Measurements from ENCODE around the gene IGFL1. TPM values are rescaled to one million over a fixed set of nuclear protein-coding genes. Genes with fewer than 3 reads are reported as not detected.
"Not testable (repeated sequence)": the region's sequence is repeated elsewhere in the genome, so short reads cannot be mapped to it uniquely, and the experiment has no call there.

Gene IGFL1
- total RNA-seq, 1 donor from 2014 or later = not detected

- DNase-seq (ENCODE audit: extremely low read depth, low read depth, low spot score) = no peak
These were observed 27.9 kb upstream of the IGFL1 start for GRCh38 chr19:46201454-46202310.

DNA sequence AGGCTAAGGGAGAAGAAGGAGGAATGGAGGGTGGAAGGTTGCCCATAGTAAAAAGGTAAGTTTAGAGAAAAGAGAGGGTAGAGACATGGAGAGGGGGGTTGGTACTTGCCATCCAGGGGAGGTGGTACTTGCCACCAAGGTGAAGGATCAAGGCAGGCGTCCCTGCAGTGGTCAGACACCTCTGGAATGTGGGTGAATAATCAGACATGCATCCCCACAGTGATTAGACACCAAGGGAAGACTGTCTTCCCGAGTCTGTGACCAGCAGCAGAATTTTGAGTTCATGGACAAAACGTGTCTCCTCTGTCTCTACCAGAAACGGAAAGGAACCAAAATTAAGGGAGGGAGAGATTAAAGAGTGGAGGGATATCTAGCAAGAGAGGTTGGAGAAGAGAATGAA lies 27.1 kb upstream of the IGFL1 start:
- DNase-seq (ENCODE audit: extremely low read depth, low read depth, low spot score) = no peak

DNA sequence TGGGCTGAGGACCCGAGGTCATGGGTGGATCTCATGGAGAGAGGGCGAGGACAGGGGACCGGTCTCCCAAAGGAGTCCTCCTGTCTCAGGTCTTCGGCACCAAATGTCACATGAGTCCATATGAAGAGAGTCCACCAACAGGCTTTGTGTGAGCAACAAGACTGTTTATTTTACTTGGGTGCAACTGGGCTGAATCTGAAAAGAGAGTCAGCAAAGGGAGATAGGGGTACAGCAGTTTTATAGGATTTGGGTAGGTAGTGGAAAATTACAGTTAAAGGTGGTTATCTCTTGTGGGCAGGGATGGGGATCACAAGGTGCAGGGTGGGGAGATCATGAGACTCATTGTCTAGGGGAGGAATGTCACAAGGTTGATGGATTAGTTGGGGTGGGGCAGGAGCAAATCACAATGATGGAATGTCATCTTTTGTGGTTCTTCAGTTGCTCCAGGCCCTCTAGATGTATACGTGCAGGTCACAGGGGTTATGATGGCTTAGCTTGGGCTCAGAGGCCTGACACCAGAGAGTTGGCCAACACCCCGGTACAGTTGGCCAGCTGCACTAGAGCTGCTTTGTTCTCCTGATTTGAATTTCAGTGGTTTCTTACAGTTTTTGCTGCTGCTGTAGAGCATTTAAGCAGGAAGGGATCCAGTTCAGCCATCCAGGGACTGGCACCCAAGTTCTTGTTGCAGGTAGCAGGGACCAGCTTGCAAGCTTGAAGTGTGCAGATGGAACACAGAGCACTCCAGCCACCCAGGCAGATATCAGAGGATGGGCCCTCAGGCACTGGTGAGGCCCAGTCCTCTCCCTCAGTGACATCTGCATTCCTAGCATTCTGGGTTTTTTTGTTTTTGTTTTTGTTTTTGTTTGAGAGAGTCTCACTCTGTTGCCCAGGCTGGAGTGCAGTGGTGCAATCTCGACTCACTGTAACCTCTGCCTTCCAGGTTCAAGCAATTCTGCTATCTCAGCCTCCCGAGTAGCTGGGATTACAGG lies 26.4 kb upstream of the IGFL1 start:
- no peak for DNase-seq (ENCODE audit: extremely low read depth, low read depth, low spot score)

GRCh38 chr19:46204008-46204407 lies 25.5 kb upstream of the IGFL1 start:
- no peak for DNase-seq (ENCODE audit: extremely low read depth, low read depth, low spot score)

DNA sequence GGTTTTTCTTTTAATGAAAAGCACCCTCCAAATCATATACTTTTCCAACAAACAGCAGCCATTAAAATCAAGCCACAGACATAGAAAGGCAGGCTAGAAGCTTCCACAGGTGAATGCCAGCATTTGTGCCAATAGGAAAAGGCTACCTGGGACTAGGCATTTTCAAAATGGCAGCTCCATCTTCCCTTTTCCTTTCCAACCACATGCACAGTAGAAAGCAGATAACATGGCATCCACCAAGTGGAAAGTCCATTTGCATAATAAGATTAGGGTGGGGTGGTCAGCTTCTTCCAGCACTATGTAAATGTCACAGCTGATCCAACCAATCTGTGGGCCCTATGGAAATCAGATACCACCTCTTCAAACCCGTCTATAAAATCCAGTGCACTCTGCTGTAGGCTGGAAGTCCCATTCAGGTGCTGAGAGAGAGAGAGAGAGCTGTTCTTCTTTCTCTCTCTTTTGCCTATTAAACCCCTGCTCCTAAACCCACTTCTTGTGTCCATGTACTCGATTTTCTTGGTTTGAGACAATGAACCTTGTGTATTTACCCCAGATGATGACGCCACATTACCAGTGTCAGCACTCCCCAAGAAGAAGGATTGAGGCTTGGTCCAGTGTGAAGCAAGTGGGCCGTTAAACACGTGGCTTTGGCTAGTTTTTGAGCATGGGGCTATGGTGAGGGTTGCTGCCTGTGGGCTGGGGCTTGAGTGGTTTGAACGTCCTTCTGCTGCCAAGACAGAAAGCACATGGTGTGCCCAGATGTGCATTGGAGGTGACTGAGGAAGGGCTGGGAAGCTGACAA lies 24.2 kb upstream of the IGFL1 start:
- DNase-seq (ENCODE audit: extremely low read depth, low read depth, low spot score) = no peak

DNA sequence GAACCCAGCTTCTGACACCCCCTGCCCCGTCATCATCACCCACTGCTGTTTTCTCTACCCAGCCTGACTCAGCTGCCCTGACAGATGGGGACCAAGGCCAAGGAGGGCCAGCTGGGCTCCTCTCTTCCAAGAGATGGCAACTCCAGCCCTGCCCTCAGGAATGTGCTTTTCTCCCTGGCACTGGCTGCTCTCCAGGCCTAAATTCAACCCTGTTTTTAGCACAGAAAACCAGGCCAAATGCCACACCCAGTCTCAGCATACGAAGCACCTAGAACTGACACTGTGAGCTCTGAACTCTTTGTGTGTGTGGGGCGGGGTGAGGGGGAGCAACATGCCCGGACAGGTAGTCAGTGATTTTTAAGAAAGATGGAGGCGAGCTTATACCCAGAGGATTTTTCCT lies 23.4 kb upstream of the IGFL1 start:
- no peak for DNase-seq (ENCODE audit: extremely low read depth, low read depth, low spot score)

- DNase-seq (ENCODE audit: extremely low read depth, low read depth, low spot score) = no peak
These were observed 22.9 kb upstream of the IGFL1 start for GRCh38 chr19:46206682-46207081.

GRCh38 chr19:46207858-46208257 lies 21.7 kb upstream of the IGFL1 start:
- not testable (repeated sequence) for DNase-seq (ENCODE audit: extremely low read depth, low read depth, low spot score)

- no peak for DNase-seq (ENCODE audit: extremely low read depth, low read depth, low spot score)
These were observed 20.5 kb upstream of the IGFL1 start for GRCh38 chr19:46209051-46209450.

- no peak for DNase-seq (ENCODE audit: extremely low read depth, low read depth, low spot score)
These were observed 20.1 kb upstream of the IGFL1 start for GRCh38 chr19:46209472-46209871.

- no peak for DNase-seq (ENCODE audit: extremely low read depth, low read depth, low spot score)
These were observed 18.9 kb upstream of the IGFL1 start for GRCh38 chr19:46210669-46211068.

- peak; percentile 23 for DNase-seq (ENCODE audit: extremely low read depth, low read depth, low spot score)
These were observed 18.2 kb upstream of the IGFL1 start for GRCh38 chr19:46211201-46211881.

GRCh38 chr19:46212592-46212991 lies 16.9 kb upstream of the IGFL1 start:
- not testable (repeated sequence) for DNase-seq (ENCODE audit: extremely low read depth, low read depth, low spot score)

- no peak for DNase-seq (ENCODE audit: extremely low read depth, low read depth, low spot score)
These were observed 16.4 kb upstream of the IGFL1 start for GRCh38 chr19:46213156-46213555.

GRCh38 chr19:46213806-46214205 lies 15.7 kb upstream of the IGFL1 start:
- DNase-seq (ENCODE audit: extremely low read depth, low read depth, low spot score) = no peak

DNA sequence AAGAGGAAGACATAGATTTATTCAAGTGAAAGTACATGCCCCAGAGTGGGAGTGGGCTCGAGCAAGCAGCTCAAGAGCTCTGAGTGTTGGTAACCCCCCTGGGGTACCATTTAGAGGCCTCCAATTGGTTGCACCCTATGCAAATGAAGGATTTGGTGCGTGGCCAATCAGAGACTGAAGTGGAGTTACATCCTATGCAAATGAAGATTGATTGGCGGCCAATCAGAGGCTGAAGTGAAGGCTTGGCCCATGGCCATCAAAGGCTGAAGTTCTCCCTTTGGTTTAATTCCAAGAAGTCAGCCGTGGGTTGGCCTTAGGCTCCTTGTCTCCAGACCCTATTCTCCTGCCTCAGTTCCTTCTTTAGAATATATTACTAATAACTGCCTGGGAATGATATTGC lies 12.9 kb upstream of the IGFL1 start:
- DNase-seq (ENCODE audit: extremely low read depth, low read depth, low spot score) = no peak

- no peak for DNase-seq (ENCODE audit: extremely low read depth, low read depth, low spot score)
These were observed 12.1 kb upstream of the IGFL1 start for GRCh38 chr19:46217476-46217875.

DNA sequence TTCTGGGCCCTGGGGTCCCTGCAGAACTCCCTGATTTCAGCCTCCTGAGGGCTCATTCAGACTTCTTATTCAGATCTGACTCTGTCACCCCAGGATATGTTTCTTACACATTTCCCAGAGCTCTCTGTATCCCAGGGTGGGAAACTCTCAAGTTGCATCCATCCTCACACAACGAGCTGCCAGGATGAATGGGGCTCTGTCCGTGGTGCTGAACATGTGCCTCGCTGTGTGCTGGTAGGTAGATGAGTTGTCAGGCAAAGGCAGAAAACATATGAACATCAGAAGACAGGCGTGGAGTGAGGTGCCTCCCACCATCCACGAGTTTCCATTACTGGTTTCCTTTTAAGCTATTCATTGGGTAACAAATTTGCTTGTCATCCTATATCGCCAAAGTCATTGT lies 11.4 kb upstream of the IGFL1 start:
- no peak for DNase-seq (ENCODE audit: extremely low read depth, low read depth, low spot score)

DNA sequence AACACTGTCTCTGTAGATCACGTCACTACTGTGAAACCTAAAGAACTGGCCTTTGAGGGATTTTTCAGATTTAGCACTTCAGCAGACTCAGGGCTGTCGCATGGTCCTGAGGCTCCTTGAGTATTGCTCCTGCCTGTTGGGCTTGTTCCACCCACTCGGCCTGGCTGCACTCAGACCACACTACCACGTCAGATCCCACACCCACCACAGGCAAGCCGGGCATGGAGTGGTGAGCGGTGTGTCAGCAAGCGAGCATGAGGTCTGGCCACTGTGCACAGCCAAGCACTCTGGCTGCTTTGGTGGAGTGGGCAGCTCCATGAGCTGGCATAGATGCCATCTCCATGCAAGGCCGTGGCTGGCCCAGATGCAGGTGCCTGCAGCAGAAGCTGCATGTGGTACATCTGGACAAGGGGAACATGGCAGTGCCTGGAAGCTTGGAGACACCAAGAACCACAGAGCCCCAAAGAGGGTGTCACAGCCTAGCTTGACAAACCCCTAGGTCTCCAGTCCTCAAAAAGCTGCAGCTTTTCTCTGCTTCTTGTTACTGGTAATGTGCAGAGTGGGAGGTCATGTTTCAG lies 9.4 kb upstream of the IGFL1 start:
- no peak for DNase-seq (ENCODE audit: extremely low read depth, low read depth, low spot score)

GRCh38 chr19:46221152-46221551 lies 8.4 kb upstream of the IGFL1 start:
- DNase-seq (ENCODE audit: extremely low read depth, low read depth, low spot score) = no peak

Data from glomerular endothelial cell (primary cell).